Measurements from ENCODE around the gene AK5.

DNA sequence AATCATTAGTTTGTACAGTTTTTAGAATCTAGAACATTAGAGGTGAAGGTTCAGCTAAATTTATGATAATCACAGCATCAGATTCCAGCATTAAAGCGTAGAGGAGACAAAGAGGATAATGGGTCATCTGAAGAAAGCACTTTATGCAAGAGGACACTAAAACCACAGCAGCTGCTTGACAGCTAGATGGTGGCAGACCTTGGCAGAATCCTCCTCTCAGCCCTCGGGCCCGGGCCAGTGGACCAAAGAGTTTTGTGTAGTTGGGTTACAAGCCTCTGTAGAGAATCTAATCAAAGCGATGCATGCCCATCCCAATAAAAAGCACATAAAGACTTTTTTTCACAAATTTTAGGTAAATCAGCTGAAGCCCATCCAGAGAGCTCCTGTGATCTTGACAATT lies 59.4 kb downstream of the AK5 start:
- TF ChIP-seq, protein P1, sequence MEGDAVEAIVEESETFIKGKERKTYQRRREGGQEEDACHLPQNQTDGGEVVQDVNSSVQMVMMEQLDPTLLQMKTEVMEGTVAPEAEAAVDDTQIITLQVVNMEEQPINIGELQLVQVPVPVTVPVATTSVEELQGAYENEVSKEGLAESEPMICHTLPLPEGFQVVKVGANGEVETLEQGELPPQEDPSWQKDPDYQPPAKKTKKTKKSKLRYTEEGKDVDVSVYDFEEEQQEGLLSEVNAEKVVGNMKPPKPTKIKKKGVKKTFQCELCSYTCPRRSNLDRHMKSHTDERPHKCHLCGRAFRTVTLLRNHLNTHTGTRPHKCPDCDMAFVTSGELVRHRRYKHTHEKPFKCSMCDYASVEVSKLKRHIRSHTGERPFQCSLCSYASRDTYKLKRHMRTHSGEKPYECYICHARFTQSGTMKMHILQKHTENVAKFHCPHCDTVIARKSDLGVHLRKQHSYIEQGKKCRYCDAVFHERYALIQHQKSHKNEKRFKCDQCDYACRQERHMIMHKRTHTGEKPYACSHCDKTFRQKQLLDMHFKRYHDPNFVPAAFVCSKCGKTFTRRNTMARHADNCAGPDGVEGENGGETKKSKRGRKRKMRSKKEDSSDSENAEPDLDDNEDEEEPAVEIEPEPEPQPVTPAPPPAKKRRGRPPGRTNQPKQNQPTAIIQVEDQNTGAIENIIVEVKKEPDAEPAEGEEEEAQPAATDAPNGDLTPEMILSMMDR (conservative IDR thresholded peaks at IDR 0.05; ENCODE audit: low read depth in 2 of 2): no peak
- TF ChIP-seq JUNB (IDR thresholded peaks at IDR 0.05; ENCODE audit: unreplicated experiment): no peak
- TF ChIP-seq EZH2 (IDR thresholded peaks at IDR 0.05; ENCODE audit: low read depth, unreplicated experiment): no peak
- TF ChIP-seq ZNF331 (CRISPR knock-in tag; IDR thresholded peaks at IDR 0.05; ENCODE audit: low read depth): no peak
- TF ChIP-seq, protein P2, sequence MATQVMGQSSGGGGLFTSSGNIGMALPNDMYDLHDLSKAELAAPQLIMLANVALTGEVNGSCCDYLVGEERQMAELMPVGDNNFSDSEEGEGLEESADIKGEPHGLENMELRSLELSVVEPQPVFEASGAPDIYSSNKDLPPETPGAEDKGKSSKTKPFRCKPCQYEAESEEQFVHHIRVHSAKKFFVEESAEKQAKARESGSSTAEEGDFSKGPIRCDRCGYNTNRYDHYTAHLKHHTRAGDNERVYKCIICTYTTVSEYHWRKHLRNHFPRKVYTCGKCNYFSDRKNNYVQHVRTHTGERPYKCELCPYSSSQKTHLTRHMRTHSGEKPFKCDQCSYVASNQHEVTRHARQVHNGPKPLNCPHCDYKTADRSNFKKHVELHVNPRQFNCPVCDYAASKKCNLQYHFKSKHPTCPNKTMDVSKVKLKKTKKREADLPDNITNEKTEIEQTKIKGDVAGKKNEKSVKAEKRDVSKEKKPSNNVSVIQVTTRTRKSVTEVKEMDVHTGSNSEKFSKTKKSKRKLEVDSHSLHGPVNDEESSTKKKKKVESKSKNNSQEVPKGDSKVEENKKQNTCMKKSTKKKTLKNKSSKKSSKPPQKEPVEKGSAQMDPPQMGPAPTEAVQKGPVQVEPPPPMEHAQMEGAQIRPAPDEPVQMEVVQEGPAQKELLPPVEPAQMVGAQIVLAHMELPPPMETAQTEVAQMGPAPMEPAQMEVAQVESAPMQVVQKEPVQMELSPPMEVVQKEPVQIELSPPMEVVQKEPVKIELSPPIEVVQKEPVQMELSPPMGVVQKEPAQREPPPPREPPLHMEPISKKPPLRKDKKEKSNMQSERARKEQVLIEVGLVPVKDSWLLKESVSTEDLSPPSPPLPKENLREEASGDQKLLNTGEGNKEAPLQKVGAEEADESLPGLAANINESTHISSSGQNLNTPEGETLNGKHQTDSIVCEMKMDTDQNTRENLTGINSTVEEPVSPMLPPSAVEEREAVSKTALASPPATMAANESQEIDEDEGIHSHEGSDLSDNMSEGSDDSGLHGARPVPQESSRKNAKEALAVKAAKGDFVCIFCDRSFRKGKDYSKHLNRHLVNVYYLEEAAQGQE (IDR thresholded peaks at IDR 0.05; ENCODE audit: unreplicated experiment): no peak
- TF ChIP-seq EZH2phosphoT487 (IDR thresholded peaks at IDR 0.05; ENCODE audit: unreplicated experiment): no peak
- TF ChIP-seq POLR2AphosphoS5 (IDR thresholded peaks at IDR 0.05; ENCODE audit: low read depth): no peak
- TF ChIP-seq NANOG (IDR thresholded peaks at IDR 0.05; ENCODE audit: borderline replicate concordance): no peak
- TF ChIP-seq, protein P3, sequence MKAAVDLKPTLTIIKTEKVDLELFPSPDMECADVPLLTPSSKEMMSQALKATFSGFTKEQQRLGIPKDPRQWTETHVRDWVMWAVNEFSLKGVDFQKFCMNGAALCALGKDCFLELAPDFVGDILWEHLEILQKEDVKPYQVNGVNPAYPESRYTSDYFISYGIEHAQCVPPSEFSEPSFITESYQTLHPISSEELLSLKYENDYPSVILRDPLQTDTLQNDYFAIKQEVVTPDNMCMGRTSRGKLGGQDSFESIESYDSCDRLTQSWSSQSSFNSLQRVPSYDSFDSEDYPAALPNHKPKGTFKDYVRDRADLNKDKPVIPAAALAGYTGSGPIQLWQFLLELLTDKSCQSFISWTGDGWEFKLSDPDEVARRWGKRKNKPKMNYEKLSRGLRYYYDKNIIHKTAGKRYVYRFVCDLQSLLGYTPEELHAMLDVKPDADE (IDR thresholded peaks at IDR 0.05): no peak
- TF ChIP-seq CREB1 (CRISPR knock-in tag; IDR thresholded peaks at IDR 0.05; ENCODE audit: low read depth): no peak
- TF ChIP-seq STAT1 (IDR thresholded peaks at IDR 0.05; ENCODE audit: unreplicated experiment): no peak
- TF ChIP-seq, protein P4, sequence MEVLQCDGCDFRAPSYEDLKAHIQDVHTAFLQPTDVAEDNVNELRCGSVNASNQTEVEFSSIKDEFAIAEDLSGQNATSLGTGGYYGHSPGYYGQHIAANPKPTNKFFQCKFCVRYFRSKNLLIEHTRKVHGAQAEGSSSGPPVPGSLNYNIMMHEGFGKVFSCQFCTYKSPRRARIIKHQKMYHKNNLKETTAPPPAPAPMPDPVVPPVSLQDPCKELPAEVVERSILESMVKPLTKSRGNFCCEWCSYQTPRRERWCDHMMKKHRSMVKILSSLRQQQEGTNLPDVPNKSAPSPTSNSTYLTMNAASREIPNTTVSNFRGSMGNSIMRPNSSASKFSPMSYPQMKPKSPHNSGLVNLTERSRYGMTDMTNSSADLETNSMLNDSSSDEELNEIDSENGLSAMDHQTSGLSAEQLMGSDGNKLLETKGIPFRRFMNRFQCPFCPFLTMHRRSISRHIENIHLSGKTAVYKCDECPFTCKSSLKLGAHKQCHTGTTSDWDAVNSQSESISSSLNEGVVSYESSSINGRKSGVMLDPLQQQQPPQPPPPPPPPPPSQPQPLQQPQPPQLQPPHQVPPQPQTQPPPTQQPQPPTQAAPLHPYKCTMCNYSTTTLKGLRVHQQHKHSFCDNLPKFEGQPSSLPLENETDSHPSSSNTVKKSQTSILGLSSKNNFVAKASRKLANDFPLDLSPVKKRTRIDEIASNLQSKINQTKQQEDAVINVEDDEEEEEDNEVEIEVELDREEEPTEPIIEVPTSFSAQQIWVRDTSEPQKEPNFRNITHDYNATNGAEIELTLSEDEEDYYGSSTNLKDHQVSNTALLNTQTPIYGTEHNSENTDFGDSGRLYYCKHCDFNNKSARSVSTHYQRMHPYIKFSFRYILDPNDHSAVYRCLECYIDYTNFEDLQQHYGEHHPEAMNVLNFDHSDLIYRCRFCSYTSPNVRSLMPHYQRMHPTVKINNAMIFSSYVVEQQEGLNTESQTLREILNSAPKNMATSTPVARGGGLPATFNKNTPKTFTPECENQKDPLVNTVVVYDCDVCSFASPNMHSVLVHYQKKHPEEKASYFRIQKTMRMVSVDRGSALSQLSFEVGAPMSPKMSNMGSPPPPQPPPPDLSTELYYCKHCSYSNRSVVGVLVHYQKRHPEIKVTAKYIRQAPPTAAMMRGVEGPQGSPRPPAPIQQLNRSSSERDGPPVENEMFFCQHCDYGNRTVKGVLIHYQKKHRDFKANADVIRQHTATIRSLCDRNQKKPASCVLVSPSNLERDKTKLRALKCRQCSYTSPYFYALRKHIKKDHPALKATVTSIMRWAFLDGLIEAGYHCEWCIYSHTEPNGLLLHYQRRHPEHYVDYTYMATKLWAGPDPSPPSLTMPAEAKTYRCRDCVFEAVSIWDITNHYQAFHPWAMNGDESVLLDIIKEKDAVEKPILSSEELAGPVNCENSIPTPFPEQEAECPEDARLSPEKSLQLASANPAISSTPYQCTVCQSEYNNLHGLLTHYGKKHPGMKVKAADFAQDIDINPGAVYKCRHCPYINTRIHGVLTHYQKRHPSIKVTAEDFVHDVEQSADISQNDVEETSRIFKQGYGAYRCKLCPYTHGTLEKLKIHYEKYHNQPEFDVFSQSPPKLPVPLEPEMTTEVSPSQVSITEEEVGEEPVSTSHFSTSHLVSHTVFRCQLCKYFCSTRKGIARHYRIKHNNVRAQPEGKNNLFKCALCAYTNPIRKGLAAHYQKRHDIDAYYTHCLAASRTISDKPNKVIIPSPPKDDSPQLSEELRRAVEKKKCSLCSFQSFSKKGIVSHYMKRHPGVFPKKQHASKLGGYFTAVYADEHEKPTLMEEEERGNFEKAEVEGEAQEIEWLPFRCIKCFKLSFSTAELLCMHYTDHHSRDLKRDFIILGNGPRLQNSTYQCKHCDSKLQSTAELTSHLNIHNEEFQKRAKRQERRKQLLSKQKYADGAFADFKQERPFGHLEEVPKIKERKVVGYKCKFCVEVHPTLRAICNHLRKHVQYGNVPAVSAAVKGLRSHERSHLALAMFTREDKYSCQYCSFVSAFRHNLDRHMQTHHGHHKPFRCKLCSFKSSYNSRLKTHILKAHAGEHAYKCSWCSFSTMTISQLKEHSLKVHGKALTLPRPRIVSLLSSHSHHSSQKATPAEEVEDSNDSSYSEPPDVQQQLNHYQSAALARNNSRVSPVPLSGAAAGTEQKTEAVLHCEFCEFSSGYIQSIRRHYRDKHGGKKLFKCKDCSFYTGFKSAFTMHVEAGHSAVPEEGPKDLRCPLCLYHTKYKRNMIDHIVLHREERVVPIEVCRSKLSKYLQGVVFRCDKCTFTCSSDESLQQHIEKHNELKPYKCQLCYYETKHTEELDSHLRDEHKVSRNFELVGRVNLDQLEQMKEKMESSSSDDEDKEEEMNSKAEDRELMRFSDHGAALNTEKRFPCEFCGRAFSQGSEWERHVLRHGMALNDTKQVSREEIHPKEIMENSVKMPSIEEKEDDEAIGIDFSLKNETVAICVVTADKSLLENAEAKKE (CRISPR knock-in tag; IDR thresholded peaks at IDR 0.05): no peak
- TF ChIP-seq ZNF114 (CRISPR knock-in tag; IDR thresholded peaks at IDR 0.05): no peak

Data from GM23338 (cell line).